MM.1S (cell line): ENCODE measurements around the gene ANKRD66.

ENCODE experiments used
- CTCF ChIP-seq: fragments of 300-600 bp; sonication (generic); IDR thresholded peaks from 2 replicates; pipeline ENCODE4 v1.5.1; 2016; ENCODE audit warnings: antibody characterized with exemption, low read length, mixed read lengths
- EZH2 ChIP-seq: fragments of 300-600 bp; sonication (generic); optimal IDR thresholded peaks from 2 replicates; pipeline ENCODE3; 2017; ENCODE audit warnings: low read depth, mild to moderate bottlenecking, antibody characterized with exemption, low read length, mixed read lengths
- EZH2phosphoT487 ChIP-seq: fragments of 300-600 bp; sonication (generic); IDR thresholded peaks from 2 replicates; pipeline ENCODE4 v1.6.1; 2018; ENCODE audit warnings: antibody characterized with exemption, low read length

- TF ChIP-seq CTCF (no peak), EZH2 (no peak), EZH2phosphoT487 (no peak)
Measured at GRCh38 chr6:46733341-46733801, 13.4 kb upstream of the ANKRD66 start.
